ENCODE results near the gene HOXB13. TPM values are rescaled to one million over a fixed set of nuclear protein-coding genes. Genes with fewer than 3 reads are reported as not detected.

The HOXB13 gene
- total RNA-seq, 4 donors from 2014 or later, result not detected

DNA sequence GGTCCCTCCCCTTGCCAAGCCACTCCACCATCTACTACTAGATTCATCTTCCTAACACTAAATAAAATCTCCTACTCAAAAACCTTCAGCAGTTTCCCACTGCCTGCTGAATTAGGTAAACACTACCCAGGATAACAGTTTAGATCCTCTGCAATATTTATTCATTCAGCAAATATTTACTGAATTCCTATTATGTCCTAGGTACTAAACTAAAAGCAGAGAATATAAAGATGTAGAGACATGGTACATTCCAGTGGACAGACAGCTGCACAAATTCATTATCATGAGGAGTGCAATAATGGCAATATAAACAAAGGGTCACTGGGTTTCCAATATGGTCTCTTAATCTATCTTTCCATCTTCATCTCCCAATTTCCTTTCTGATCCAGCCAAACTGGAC is 30.7 kb upstream of the HOXB13 start:
- no peak for TF ChIP-seq EP300 (IDR thresholded peaks at IDR 0.05)
- TF ChIP-seq POLR2A (IDR thresholded peaks at IDR 0.05; ENCODE audit: low read depth), result no peak
- no peak for TF ChIP-seq POLR2AphosphoS5 (IDR thresholded peaks at IDR 0.05)
- intact Hi-C loops (cut with DNase I), result no loop called here
- Histone ChIP-seq H3K36me3 (no peaks in the 10 kb centered on the region), H3K9me3 (no peaks in the 10 kb centered on the region), H3K4me1 (peaks cover 9 to 12% (median 10%) of the 10 kb centered on the region in 4 donors), H3K27ac (replicated peaks in 1 of 4) (no peak overlapping the region), H3K4me3 (no peak overlapping the region), H3K27me3 (peaks cover 0 to 99% (median 24%) of the 10 kb centered on the region in 4 donors)
- no peak for DNase-seq (ENCODE audit: extremely low spot score)

GRCh38 chr17:48757524-48757961 is 29.0 kb upstream of the HOXB13 start:
- Histone ChIP-seq H3K27ac (replicated peaks in 1 of 4) (no peak overlapping the region), H3K4me3 (no peak overlapping the region), H3K4me1 (peaks cover 11 to 29% (median 22%) of the 10 kb centered on the region in 4 donors), H3K27me3 (peaks cover 0 to 100% (median 41%) of the 10 kb centered on the region in 4 donors), H3K9me3 (no peaks in the 10 kb centered on the region), H3K36me3 (no peaks in the 10 kb centered on the region)
- intact Hi-C loops (cut with DNase I), result no loop called here
- DNase-seq (ENCODE audit: extremely low spot score), result no peak
- 39% methylated on average over 2 of the region's 2 CpGs for WGBS
- TF ChIP-seq POLR2AphosphoS5 (IDR thresholded peaks at IDR 0.05) (no peak), POLR2A (IDR thresholded peaks at IDR 0.05; ENCODE audit: low read depth) (no peak), EP300 (IDR thresholded peaks at IDR 0.05) (no peak)
- TF ChIP-seq, protein P1, sequence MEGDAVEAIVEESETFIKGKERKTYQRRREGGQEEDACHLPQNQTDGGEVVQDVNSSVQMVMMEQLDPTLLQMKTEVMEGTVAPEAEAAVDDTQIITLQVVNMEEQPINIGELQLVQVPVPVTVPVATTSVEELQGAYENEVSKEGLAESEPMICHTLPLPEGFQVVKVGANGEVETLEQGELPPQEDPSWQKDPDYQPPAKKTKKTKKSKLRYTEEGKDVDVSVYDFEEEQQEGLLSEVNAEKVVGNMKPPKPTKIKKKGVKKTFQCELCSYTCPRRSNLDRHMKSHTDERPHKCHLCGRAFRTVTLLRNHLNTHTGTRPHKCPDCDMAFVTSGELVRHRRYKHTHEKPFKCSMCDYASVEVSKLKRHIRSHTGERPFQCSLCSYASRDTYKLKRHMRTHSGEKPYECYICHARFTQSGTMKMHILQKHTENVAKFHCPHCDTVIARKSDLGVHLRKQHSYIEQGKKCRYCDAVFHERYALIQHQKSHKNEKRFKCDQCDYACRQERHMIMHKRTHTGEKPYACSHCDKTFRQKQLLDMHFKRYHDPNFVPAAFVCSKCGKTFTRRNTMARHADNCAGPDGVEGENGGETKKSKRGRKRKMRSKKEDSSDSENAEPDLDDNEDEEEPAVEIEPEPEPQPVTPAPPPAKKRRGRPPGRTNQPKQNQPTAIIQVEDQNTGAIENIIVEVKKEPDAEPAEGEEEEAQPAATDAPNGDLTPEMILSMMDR (IDR thresholded peaks at IDR 0.05), result no peak

DNA sequence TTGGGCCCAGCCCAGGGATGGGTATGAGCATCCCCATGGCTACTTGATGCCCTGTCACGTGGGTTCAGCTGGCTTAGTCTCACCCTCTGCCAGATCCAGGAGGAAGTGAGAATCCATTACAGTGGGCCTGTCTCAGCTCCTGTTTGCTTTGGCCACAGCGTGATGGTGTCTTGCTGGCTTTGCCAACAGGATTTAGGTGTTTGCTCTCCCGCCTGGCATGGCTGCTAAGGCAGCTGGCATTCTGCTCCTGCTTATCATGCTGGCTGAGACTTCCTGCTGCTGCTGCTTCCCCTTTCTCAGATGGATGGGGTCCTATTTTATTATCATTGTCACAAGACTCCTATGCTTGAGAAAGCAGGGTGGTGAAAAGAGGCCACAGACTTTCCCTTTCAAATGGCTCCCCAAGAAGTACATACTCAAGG is 28.3 kb upstream of the HOXB13 start:
- Histone ChIP-seq H3K9me3 (no peaks in the 10 kb centered on the region), H3K4me1 (peaks cover 11 to 29% (median 22%) of the 10 kb centered on the region in 4 donors), H3K27me3 (peaks cover 0 to 100% (median 48%) of the 10 kb centered on the region in 4 donors), H3K36me3 (no peaks in the 10 kb centered on the region), H3K4me3 (no peak overlapping the region), H3K27ac (replicated peaks in 1 of 4) (no peak overlapping the region)
- no peak for DNase-seq (ENCODE audit: extremely low spot score)
- intact Hi-C loops (cut with DNase I), result no loop called here
- TF ChIP-seq POLR2AphosphoS5 (IDR thresholded peaks at IDR 0.05), result no peak
- TF ChIP-seq POLR2A (IDR thresholded peaks at IDR 0.05; ENCODE audit: low read depth), result no peak
- TF ChIP-seq, protein P1 (IDR thresholded peaks at IDR 0.05), result no peak
- no peak for TF ChIP-seq EP300 (IDR thresholded peaks at IDR 0.05)
- WGBS, result 44% methylated on average over 3 of the region's 3 CpGs

GRCh38 chr17:48755356-48755755 is 26.8 kb upstream of the HOXB13 start:
- H3K36me3 ChIP-seq, result no peaks in the 10 kb centered on the region
- 24% methylated on average over 8 of the region's 8 CpGs for WGBS
- no peaks in the 10 kb centered on the region for H3K9me3 ChIP-seq
- intact Hi-C loops (cut with DNase I), result no loop called here
- no peak for DNase-seq (ENCODE audit: extremely low spot score)
- H3K4me1 ChIP-seq, result peaks cover 11 to 29% (median 22%) of the 10 kb centered on the region in 4 donors
- peaks cover 0 to 100% (median 63%) of the 10 kb centered on the region in 4 donors for H3K27me3 ChIP-seq
- H3K4me3 ChIP-seq, result no peak overlapping the region
- H3K27ac ChIP-seq (replicated peaks in 1 of 4), result no peak overlapping the region
- TF ChIP-seq POLR2A (IDR thresholded peaks at IDR 0.05; ENCODE audit: low read depth) (no peak), POLR2AphosphoS5 (IDR thresholded peaks at IDR 0.05) (no peak), EP300 (IDR thresholded peaks at IDR 0.05) (no peak)
- TF ChIP-seq, protein P1 (IDR thresholded peaks at IDR 0.05), result no peak

DNA sequence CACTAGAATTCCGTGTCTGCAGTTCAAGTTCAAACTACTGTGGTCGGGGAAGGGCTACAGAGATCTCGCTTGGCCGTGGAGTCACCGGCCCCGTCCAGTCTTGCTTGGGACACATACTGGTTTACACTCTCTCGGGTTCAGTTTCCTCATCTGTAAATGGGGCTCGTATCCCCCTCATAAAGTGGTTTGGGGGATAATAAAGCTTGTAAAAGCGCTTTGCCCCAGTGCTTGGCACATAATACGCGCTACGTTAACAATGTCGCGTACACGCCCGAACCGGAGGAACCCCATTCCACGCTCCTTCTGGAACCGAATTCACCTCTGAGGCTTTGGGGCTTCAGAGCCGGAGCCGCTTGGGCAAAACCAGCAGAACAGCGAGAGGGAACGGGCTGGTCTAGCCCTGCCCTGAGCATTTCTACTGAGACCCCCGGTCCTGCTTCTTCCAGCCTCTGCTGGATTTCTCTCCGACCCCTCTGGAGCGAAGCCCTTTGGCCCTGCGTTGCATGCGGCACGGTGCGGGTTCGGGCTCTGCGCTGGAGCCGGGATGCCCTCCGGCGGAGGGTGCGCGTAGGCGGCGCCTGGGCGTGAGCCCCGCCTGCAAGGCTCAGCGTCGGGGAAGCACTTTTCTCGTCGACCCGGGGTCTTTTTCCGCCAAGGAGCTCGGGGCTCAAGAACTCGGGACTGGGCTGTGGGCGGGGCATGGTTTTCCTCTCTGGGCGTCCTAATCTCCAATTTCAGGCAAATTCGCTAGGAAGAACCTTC is 26.1 kb upstream of the HOXB13 start:
- no peaks in the 10 kb centered on the region for H3K36me3 ChIP-seq
- peaks cover 11 to 29% (median 22%) of the 10 kb centered on the region in 4 donors for H3K4me1 ChIP-seq
- no peak for DNase-seq (ENCODE audit: extremely low spot score)
- H3K4me3 ChIP-seq, result no peak overlapping the region
- intact Hi-C loops (cut with DNase I), result no loop called here
- TF ChIP-seq, protein P1 (IDR thresholded peaks at IDR 0.05), result no peak
- TF ChIP-seq POLR2AphosphoS5 (IDR thresholded peaks at IDR 0.05) (no peak), POLR2A (IDR thresholded peaks at IDR 0.05; ENCODE audit: low read depth) (no peak), EP300 (IDR thresholded peaks at IDR 0.05) (no peak)
- H3K9me3 ChIP-seq, result no peaks in the 10 kb centered on the region
- peaks cover 0 to 100% (median 70%) of the 10 kb centered on the region in 4 donors for H3K27me3 ChIP-seq
- H3K27ac ChIP-seq (replicated peaks in 1 of 4), result no peak overlapping the region
- 14% methylated on average over 20 of the region's 52 CpGs for WGBS

Data from esophagus muscularis mucosa (tissue), 4 donors.